ENCODE results near the gene TRPM4. TPM values are rescaled to one million over a fixed set of nuclear protein-coding genes. Genes with fewer than 3 reads are reported as not detected.

Gene TRPM4
- total and polyA plus RNA-seq, 10 of the 15 experiments (the other 5 are each of a cell fraction or from before 2014, with no cell fraction given) = 0.10 to 0.64 (median 0.15) TPM; not detected in 7

DNA sequence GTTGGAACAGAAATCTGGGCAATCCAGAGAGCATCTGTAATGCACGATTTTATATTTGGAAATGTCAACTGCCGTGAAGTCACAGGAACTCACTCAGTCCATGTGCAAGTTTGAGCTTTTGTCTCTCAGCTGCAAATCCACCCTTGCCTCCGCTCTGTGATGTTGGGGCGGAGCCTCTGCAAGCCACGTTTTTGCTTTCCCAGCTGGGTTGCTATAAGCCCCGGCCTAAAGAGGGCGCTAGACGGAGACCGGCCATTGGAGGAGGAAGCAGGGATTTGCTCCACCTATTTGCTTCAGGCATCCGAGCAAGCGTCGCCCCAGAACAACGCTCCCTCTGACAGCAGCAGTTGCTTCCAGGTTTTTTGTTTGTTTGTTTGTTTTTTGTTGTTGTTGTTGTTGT is 56.2 kb downstream of the TRPM4 start:
- H3K27me3 ChIP-seq (replicated peaks in 1 of 2; ENCODE audit: control insufficient read depth in 2 of 2, insufficient read depth in 2 of 2, low read length in 1 of 2) = peaks cover 0 to 2% of the 10 kb centered on the region in 2 experiments; a peak in 1 of 4 replicates
- intact Hi-C loops (cut with micrococcal nuclease; ENCODE audit: unreplicated experiment) = no loop called here
- TF ChIP-seq, protein P1, sequence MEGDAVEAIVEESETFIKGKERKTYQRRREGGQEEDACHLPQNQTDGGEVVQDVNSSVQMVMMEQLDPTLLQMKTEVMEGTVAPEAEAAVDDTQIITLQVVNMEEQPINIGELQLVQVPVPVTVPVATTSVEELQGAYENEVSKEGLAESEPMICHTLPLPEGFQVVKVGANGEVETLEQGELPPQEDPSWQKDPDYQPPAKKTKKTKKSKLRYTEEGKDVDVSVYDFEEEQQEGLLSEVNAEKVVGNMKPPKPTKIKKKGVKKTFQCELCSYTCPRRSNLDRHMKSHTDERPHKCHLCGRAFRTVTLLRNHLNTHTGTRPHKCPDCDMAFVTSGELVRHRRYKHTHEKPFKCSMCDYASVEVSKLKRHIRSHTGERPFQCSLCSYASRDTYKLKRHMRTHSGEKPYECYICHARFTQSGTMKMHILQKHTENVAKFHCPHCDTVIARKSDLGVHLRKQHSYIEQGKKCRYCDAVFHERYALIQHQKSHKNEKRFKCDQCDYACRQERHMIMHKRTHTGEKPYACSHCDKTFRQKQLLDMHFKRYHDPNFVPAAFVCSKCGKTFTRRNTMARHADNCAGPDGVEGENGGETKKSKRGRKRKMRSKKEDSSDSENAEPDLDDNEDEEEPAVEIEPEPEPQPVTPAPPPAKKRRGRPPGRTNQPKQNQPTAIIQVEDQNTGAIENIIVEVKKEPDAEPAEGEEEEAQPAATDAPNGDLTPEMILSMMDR (IDR thresholded peaks at IDR 0.05 in 2 of 3, conservative IDR thresholded peaks at IDR 0.05 in 1 of 3; ENCODE audit: control insufficient read depth in 2 of 3, extremely low read depth in 1 of 3, insufficient read depth in 1 of 3, low read depth in 3 of 3, low read length in 3 of 3) = 0 out of 6 replicates have a peak, but pooled peaks of 1 of the 3 experiments have one; percentile 13
- TF ChIP-seq HDAC6 (IDR thresholded peaks at IDR 0.05; ENCODE audit: unreplicated experiment) (no peak), SMAD5 (IDR thresholded peaks at IDR 0.05; ENCODE audit: low read depth) (no peak), TCF3 (IDR thresholded peaks at IDR 0.05; ENCODE audit: borderline replicate concordance, insufficient read depth, low read depth, low read length) (no peak)
- TF ChIP-seq, protein P2, sequence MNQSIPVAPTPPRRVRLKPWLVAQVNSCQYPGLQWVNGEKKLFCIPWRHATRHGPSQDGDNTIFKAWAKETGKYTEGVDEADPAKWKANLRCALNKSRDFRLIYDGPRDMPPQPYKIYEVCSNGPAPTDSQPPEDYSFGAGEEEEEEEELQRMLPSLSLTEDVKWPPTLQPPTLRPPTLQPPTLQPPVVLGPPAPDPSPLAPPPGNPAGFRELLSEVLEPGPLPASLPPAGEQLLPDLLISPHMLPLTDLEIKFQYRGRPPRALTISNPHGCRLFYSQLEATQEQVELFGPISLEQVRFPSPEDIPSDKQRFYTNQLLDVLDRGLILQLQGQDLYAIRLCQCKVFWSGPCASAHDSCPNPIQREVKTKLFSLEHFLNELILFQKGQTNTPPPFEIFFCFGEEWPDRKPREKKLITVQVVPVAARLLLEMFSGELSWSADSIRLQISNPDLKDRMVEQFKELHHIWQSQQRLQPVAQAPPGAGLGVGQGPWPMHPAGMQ (IDR thresholded peaks at IDR 0.05; ENCODE audit: borderline replicate concordance) = no peak
- H3K36me3 ChIP-seq (ENCODE audit: control insufficient read depth in 2 of 2, insufficient read depth in 2 of 2, low read length in 1 of 2) = no peaks in the 10 kb centered on the region
- SMC1A ChIA-PET (ENCODE audit: uncharacterized antibody, unreplicated experiment) = interaction anchor here (0.6 kb wide), 1 partner anchor 55 kb away, joined by 3 read pairs; no protein-coding TSS in a partner anchor
- H4K20me1 ChIP-seq (ENCODE audit: control insufficient read depth, insufficient read depth) = no peaks in the 10 kb centered on the region
- no peak overlapping the region for H3K4me3 ChIP-seq
- CTCF ChIA-PET = interaction anchor here (0.5 to 1.5 kb wide), 5 partner anchors 13 to 426 kb away, joined by 3 to 6 read pairs (median 3); no protein-coding TSS in a partner anchor
- ATAC-seq = no peak
- POLR2A ChIA-PET = interaction anchor here (0.6 kb wide), 1 partner anchor 197 kb away, joined by 3 read pairs; no protein-coding TSS in a partner anchor
- in situ Hi-C loops (cut with MboI) = no loop called here
- no peak for DNase-seq (ENCODE audit: low read depth, low spot score)
- no peak for FAIRE-seq
- H3K79me2 ChIP-seq (ENCODE audit: control insufficient read depth, insufficient read depth, low read length) = no peaks in the 10 kb centered on the region
- H3K27ac ChIP-seq (ENCODE audit: control insufficient read depth, insufficient read depth) = no peak overlapping the region
- peaks cover 3% of the 10 kb centered on the region for H3K4me1 ChIP-seq (ENCODE audit: control insufficient read depth, insufficient read depth, low read length)
- H3K9me3 ChIP-seq (replicated peaks; ENCODE audit: control insufficient read depth, insufficient read depth, low read length) = no peaks in the 10 kb centered on the region; the same call in 2 of the 3 replicates
- no peak overlapping the region for H3K4me2 ChIP-seq (ENCODE audit: control insufficient read depth, insufficient read depth)
- H3K9ac ChIP-seq (ENCODE audit: control insufficient read depth, insufficient read depth, low read length) = no peak overlapping the region
- H2AFZ ChIP-seq (ENCODE audit: control insufficient read depth, low read depth, low read length) = no peak overlapping the region
- RAD21 ChIA-PET (ENCODE audit: unreplicated experiment) = interaction anchor here (1.6 kb wide), 1 partner anchor 15 kb away, joined by 5 read pairs; no protein-coding TSS in a partner anchor
- BruUV-seq (replicated peaks) = no TSS peak
- 80% methylated on average over 12 of the region's 13 CpGs for WGBS (ENCODE audit: insufficient coverage, insufficient replicate concordance, low lambda C conversion rate, missing lambda C conversion rate)
